Activated CD4-positive, alpha-beta memory T cell treated with anti-CD3 and anti-CD28 coated beads, Interleukin-2, amount 10 ng/mL, durations not matched to agents 7 days and 5 days (primary cell): Measurements from ENCODE around the gene OR1S1. TPM values are rescaled to one million over a fixed set of nuclear protein-coding genes. Genes with fewer than 3 reads are reported as not detected.

Experiments
- CTCF ChIA-PET: fragments of 350-600 bp; sonication (Branson Sonifier 250); formaldehyde crosslinking; loops from one replicate; lab custom pipeline; 2021; ENCODE audit warnings: antibody characterized with exemption, inconsistent platforms; lab: Charles Lee
- POLR2A ChIA-PET: fragments of 350-600 bp; sonication (Branson Sonifier 250); formaldehyde crosslinking; loops from one replicate; lab custom pipeline; 2021; ENCODE audit warnings: antibody characterized with exemption; lab: Charles Lee
- DNase-seq: peaks from one replicate; pipeline ENCODE4 v3.0.0-alpha.2; 2020
- H3K27ac Mint-ChIP-seq: one replicate; pipeline ENCODE4 v1.8.0; 2021; ENCODE audit warnings: mild to moderate bottlenecking, mixed read lengths
- H3K27me3 Mint-ChIP-seq: one replicate; pipeline ENCODE4 v1.8.0; 2021; ENCODE audit warnings: mixed read lengths
- H3K36me3 Mint-ChIP-seq: one replicate; pipeline ENCODE4 v1.8.0; 2021; ENCODE audit warnings: low read depth, mixed read lengths
- H3K4me1 Mint-ChIP-seq: one replicate; pipeline ENCODE4 v1.8.0; 2021; ENCODE audit warnings: mixed read lengths
- H3K4me3 Mint-ChIP-seq: one replicate; pipeline ENCODE4 v1.8.0; 2021; ENCODE audit warnings: mild to moderate bottlenecking, mixed read lengths
- H3K9me3 Mint-ChIP-seq: one replicate; pipeline ENCODE4 v1.8.0; 2021; ENCODE audit warnings: mixed read lengths
- total RNA-seq, 2 experiments: library from RNA; stranded (reverse); gene quantifications; one replicate each; pipeline ENCODE4 v1.2.3, GENCODE V29; 2021

OR1S1 gene
- total RNA-seq, 2 experiments from 2014 or later: not detected

DNA sequence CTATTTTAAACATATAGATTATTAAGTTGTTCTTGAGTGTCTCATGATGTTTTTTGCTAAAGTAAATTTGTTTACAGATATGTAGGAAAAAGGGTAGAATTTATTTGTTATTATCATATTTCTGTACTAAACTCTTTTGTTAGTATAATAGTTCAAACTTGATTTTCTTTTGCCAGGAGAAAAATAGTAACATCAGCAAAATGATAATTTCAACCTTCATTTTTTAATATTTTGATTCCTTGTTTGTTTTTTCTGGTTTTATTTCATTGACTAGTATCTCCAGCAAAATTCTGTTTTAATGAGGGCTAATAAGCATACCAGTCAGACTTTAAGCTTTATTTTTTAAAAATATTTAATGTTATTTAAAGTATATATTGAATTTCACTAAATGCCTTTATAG is 4.0 kb downstream of the OR1S1 start:
- DNase-seq: no peak
- Mint-ChIP-seq H3K27me3 (no peaks in the 10 kb centered on the region), H3K4me1 (no peaks in the 10 kb centered on the region), H3K36me3 (no peaks in the 10 kb centered on the region), H3K27ac (no peak overlapping the region), H3K4me3 (no peak overlapping the region), H3K9me3 (no peaks in the 10 kb centered on the region)
- CTCF ChIA-PET: no interaction called here
- POLR2A ChIA-PET: no interaction called here

- ChIA-PET POLR2A (no interaction called here), CTCF (no interaction called here)
- DNase-seq: no peak
- Mint-ChIP-seq H3K27ac (no peak overlapping the region), H3K4me3 (no peak overlapping the region), H3K27me3 (no peaks in the 10 kb centered on the region), H3K9me3 (no peaks in the 10 kb centered on the region), H3K4me1 (no peaks in the 10 kb centered on the region), H3K36me3 (no peaks in the 10 kb centered on the region)
Measured at GRCh38 chr11:58222721-58223120, 10.2 kb downstream of the OR1S1 start.

- ChIA-PET POLR2A (no interaction called here), CTCF (no interaction called here)
- no peaks in the 10 kb centered on the region for H3K4me1 Mint-ChIP-seq
- H3K27me3 Mint-ChIP-seq: no peaks in the 10 kb centered on the region
- no peak overlapping the region for H3K4me3 Mint-ChIP-seq
- no peaks in the 10 kb centered on the region for H3K36me3 Mint-ChIP-seq
- no peak overlapping the region for H3K27ac Mint-ChIP-seq
- no peaks in the 10 kb centered on the region for H3K9me3 Mint-ChIP-seq
- DNase-seq: no peak
Measured at GRCh38 chr11:58227956-58228615, 15.6 kb downstream of the OR1S1 start.

DNA sequence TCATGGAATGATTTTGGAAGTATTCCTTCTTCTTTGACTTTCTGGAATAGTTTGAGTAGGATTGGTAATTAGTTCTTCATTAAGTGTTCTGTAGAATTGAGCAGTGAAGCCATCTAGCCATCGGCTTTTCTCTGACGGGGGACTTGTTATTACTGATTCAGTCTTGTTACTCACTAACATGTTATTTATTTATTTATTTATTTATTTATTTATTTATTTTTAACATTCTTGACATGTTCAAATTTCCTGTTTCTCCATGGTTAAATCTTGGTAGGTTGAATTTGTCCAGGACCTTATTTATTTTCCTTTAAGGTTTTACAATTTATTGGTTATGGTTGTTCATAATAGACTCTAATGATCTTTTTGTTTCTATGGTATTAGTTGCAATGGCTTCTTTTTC is 31.4 kb downstream of the OR1S1 start:
- H3K9me3 Mint-ChIP-seq: no peaks in the 10 kb centered on the region
- H3K36me3 Mint-ChIP-seq: no peaks in the 10 kb centered on the region
- no peak overlapping the region for H3K4me3 Mint-ChIP-seq
- H3K27me3 Mint-ChIP-seq: no peaks in the 10 kb centered on the region
- ChIA-PET CTCF (no interaction called here), POLR2A (no interaction called here)
- H3K4me1 Mint-ChIP-seq: no peaks in the 10 kb centered on the region
- H3K27ac Mint-ChIP-seq: no peak overlapping the region
- no peak for DNase-seq

- Mint-ChIP-seq H3K9me3 (no peaks in the 10 kb centered on the region), H3K4me3 (no peak overlapping the region), H3K36me3 (no peaks in the 10 kb centered on the region), H3K4me1 (no peaks in the 10 kb centered on the region), H3K27ac (no peak overlapping the region), H3K27me3 (no peaks in the 10 kb centered on the region)
- POLR2A ChIA-PET: no interaction called here
- DNase-seq: no peak
- CTCF ChIA-PET: no interaction called here
Measured at GRCh38 chr11:58254936-58255335, 42.4 kb downstream of the OR1S1 start.

GRCh38 chr11:58259983-58260382 is 47.5 kb downstream of the OR1S1 start:
- H3K9me3 Mint-ChIP-seq: no peaks in the 10 kb centered on the region
- ChIA-PET POLR2A (no interaction called here), CTCF (no interaction called here)
- H3K4me1 Mint-ChIP-seq: no peaks in the 10 kb centered on the region
- no peak for DNase-seq
- H3K27me3 Mint-ChIP-seq: no peaks in the 10 kb centered on the region
- no peak overlapping the region for H3K27ac Mint-ChIP-seq
- H3K4me3 Mint-ChIP-seq: no peak overlapping the region
- no peaks in the 10 kb centered on the region for H3K36me3 Mint-ChIP-seq

Other genes starting within 250 kb of the OR1S1 start
- not detected for gene OR9Q1, start 188.8 kb upstream of the OR1S1 start, total RNA-seq
- not detected for gene OR6Q1, start 181.8 kb upstream of the OR1S1 start, total RNA-seq
- not detected for gene OR9I1, start 87.2 kb upstream of the OR1S1 start, total RNA-seq
- gene OR9Q2, start 23.6 kb upstream of the OR1S1 start, total RNA-seq: not detected
- gene OR1S2, start 8.6 kb upstream of the OR1S1 start, total RNA-seq: not detected
- gene OR10Q1, start 16.2 kb downstream of the OR1S1 start, total RNA-seq: not detected
- not detected for gene OR10W1, start 55.5 kb downstream of the OR1S1 start, total RNA-seq
- gene OR5B17, start 146.3 kb downstream of the OR1S1 start, total RNA-seq: not detected
- gene OR5B3, start 194.2 kb downstream of the OR1S1 start, total RNA-seq: not detected
- not detected for gene OR5B2, start 215.4 kb downstream of the OR1S1 start, total RNA-seq
- gene OR5B12, start 229.5 kb downstream of the OR1S1 start, total RNA-seq: not detected